NCI-H345 treated with DMSO at 0.1 percent for 48 hours (cell line): ENCODE measurements around the gene ACOT6.
A peak's percentile ranks its signal among the peaks of the same experiment; 100 is the strongest.
"Not testable (repeated sequence)": the region's sequence is repeated elsewhere in the genome, so short reads cannot be mapped to it uniquely, and the experiment has no call there.

Experiments
- DNase-seq: peaks from one replicate; lab custom pipeline; 2025; ENCODE audit not compliant: unreplicated experiment; lab: John Stamatoyannopoulos, UW

ACOT6 gene

GRCh38 chr14:73612339-73613045 is at the start of gene ACOT6:
ACOT6 (plus strand) TSS chr14:73612517; CDS start chr14:73612572, 55 bp downstream.
- DNase-seq: peak; percentile 30

- not testable (repeated sequence) for DNase-seq
These were observed 49.6 kb upstream of the ACOT6 start for GRCh38 chr14:73562696-73563095.

GRCh38 chr14:73566431-73566830 is 45.9 kb upstream of the ACOT6 start:
- not testable (repeated sequence) for DNase-seq

GRCh38 chr14:73566935-73567334 is 45.4 kb upstream of the ACOT6 start:
- DNase-seq: not testable (repeated sequence)

- DNase-seq: no peak
These were observed 45.0 kb upstream of the ACOT6 start for GRCh38 chr14:73567358-73567757.

GRCh38 chr14:73567951-73568885 is 44.1 kb upstream of the ACOT6 start:
- no peak for DNase-seq

- not testable (repeated sequence) for DNase-seq
These were observed 43.5 kb upstream of the ACOT6 start for GRCh38 chr14:73568886-73569184.

- peak; percentile 77 for DNase-seq
These were observed 42.9 kb upstream of the ACOT6 start, which contains the start of gene ACOT2 for GRCh38 chr14:73569185-73569958. ACOT2 (plus strand) TSS chr14:73569213; CDS start chr14:73569241, 28 bp downstream.

- not testable (repeated sequence) for DNase-seq
These were observed 41.4 kb upstream of the ACOT6 start for GRCh38 chr14:73570913-73571312.

GRCh38 chr14:73573034-73573433 is 39.3 kb upstream of the ACOT6 start:
- not testable (repeated sequence) for DNase-seq

- DNase-seq: not testable (repeated sequence)
These were observed 38.6 kb upstream of the ACOT6 start for GRCh38 chr14:73573740-73574139.

- DNase-seq: not testable (repeated sequence)
These were observed 38.1 kb upstream of the ACOT6 start for GRCh38 chr14:73574251-73574650.

- DNase-seq: no peak
These were observed 35.9 kb upstream of the ACOT6 start for GRCh38 chr14:73576391-73576790.

GRCh38 chr14:73577214-73577613 is 35.1 kb upstream of the ACOT6 start:
- DNase-seq: not testable (repeated sequence)

GRCh38 chr14:73582102-73582979 is 30.0 kb upstream of the ACOT6 start:
- DNase-seq: not testable (repeated sequence)

- no peak for DNase-seq
These were observed 23.6 kb upstream of the ACOT6 start for GRCh38 chr14:73588695-73589094.

- no peak for DNase-seq
These were observed 23.2 kb upstream of the ACOT6 start for GRCh38 chr14:73589116-73589515.

GRCh38 chr14:73590673-73591004 is 21.7 kb upstream of the ACOT6 start:
- DNase-seq: not testable (repeated sequence)

- DNase-seq: no peak
These were observed 20.4 kb upstream of the ACOT6 start, which contains the start of gene ACOT4 for GRCh38 chr14:73591690-73592449. ACOT4 (plus strand) TSS chr14:73591873; CDS start chr14:73591960, 87 bp downstream.
